Hair follicle dermal papilla cell (primary cell): ENCODE measurements around the gene IGSF9. TPM values are rescaled to one million over a fixed set of nuclear protein-coding genes. Genes with fewer than 3 reads are reported as not detected.

Experiments used
- small RNA-seq: library from RNA; depleted of rRNA; stranded (forward); fragments of <200 nt; gene quantifications from one replicate; pipeline ENCODE3, GENCODE V24; 2012
- total RNA-seq: library from RNA; depleted of rRNA; stranded (reverse); fragments of >200 nt; gene quantifications from 2 replicates; pipeline ENCODE4 v1.2.3, GENCODE V29; 2012

Gene IGSF9
- total RNA-seq, result under 0.01 TPM in 1 of 2 replicates, not detected in the other

GRCh38 chr1:159945483-159946241 is at the start of gene IGSF9:
IGSF9 (minus strand) TSS chr1:159945613; CDS start chr1:159943454, 2,159 bp downstream.

GRCh38 chr1:159953536-159954515 is 8.4 kb upstream of the IGSF9 start, which contains the start of gene SLAMF9:
SLAMF9 (minus strand) TSS chr1:159954237; CDS start chr1:159954137, 100 bp downstream.

GRCh38 chr1:159924791-159925718 is 20.4 kb downstream of the IGSF9 start, which contains the start of gene TAGLN2:
TAGLN2 (minus strand) TSS chr1:159925507; CDS start chr1:159920509, 4,998 bp downstream.

GRCh38 chr1:159900086-159900680 is 45.2 kb downstream of the IGSF9 start, which contains the start of gene CFAP45:
CFAP45 (minus strand) TSS chr1:159900165; CDS start chr1:159900098, 67 bp downstream.

Small RNA genes lying within 50 kb of the gene (small RNA-seq; reads per million reads assigned to genes)
- gene MIR4259, result not detected

Other genes with a start within 250 kb of the IGSF9 start
- gene CRP, start 231.0 kb downstream of the IGSF9 start, total RNA-seq, result not detected in 2 replicates
- gene DUSP23, start 164.7 kb downstream of the IGSF9 start, total RNA-seq, result 7.6 and 15.9 TPM in 2 replicates
- gene FCRL6, start 143.3 kb downstream of the IGSF9 start, total RNA-seq, result not detected in 2 replicates
- 0.24 and 0.49 TPM in 2 replicates for gene SLAMF8, start 118.7 kb downstream of the IGSF9 start, total RNA-seq
- not detected in 2 replicates for gene VSIG8, start 83.0 kb downstream of the IGSF9 start, total RNA-seq
- 0.12 and 0.16 TPM in 2 replicates for gene CFAP45, start 45.4 kb downstream of the IGSF9 start, total RNA-seq
- 124 and 172 TPM in 2 replicates for gene TAGLN2, start 20.1 kb downstream of the IGSF9 start, total RNA-seq
- gene SLAMF9, start 8.6 kb upstream of the IGSF9 start, total RNA-seq, result not detected in 2 replicates
- gene PIGM, start 86.4 kb upstream of the IGSF9 start, total RNA-seq, result 5.1 and 5.4 TPM in 2 replicates
- gene KCNJ10, start 124.5 kb upstream of the IGSF9 start, total RNA-seq, result not detected in 2 replicates
- not detected in 2 replicates for gene KCNJ9, start 135.9 kb upstream of the IGSF9 start, total RNA-seq
- gene IGSF8, start 153.0 kb upstream of the IGSF9 start, total RNA-seq, result 20.9 TPM in 2 replicates
- not detected in 2 replicates for gene ATP1A2, start 170.1 kb upstream of the IGSF9 start, total RNA-seq
- gene ATP1A4, start 206.0 kb upstream of the IGSF9 start, total RNA-seq, result not detected in 2 replicates
- gene CASQ1, start 245.0 kb upstream of the IGSF9 start, total RNA-seq, result not detected in 2 replicates